HepG2 (cell line): Measurements from ENCODE around the gene NEK5. TPM values are rescaled to one million over a fixed set of nuclear protein-coding genes. Genes with fewer than 3 reads are reported as not detected.

Source experiments
- ARHGAP35 ChIP-seq: sonication (generic); formaldehyde crosslinking; IDR thresholded peaks from 2 replicates; pipeline ENCODE4 v1.9.0; 2022; ENCODE audit warnings: mild to moderate bottlenecking, inconsistent platforms, moderate library complexity, missing genetic modification reagents, borderline replicate concordance
- DNMT1 ChIP-seq: sonication (generic); formaldehyde crosslinking; IDR thresholded peaks from 2 replicates; pipeline ENCODE4 v1.5.1; 2020; ENCODE audit warnings: mild to moderate bottlenecking, missing genetic modification reagents
- GFI1 ChIP-seq: sonication (generic); formaldehyde crosslinking; IDR thresholded peaks from 2 replicates; pipeline ENCODE4 v1.5.0; 2020; ENCODE audit warnings: missing genetic modification reagents, mild to moderate bottlenecking, borderline replicate concordance
- ZBTB20 ChIP-seq: sonication (generic); formaldehyde crosslinking; IDR thresholded peaks from 2 replicates; pipeline ENCODE4 v1.8.1; 2023; ENCODE audit warnings: missing genetic modification reagents, low read depth, mild to moderate bottlenecking, borderline replicate concordance
- ZBTB8A ChIP-seq: sonication (generic); formaldehyde crosslinking; IDR thresholded peaks from 2 replicates; pipeline ENCODE4 v1.4.0; 2020; ENCODE audit warnings: mild to moderate bottlenecking, low read depth, missing genetic modification reagents, borderline replicate concordance
- ZNF543 ChIP-seq: sonication (generic); formaldehyde crosslinking; IDR thresholded peaks from 2 replicates; pipeline ENCODE4 v1.4.0; 2020; ENCODE audit warnings: mild to moderate bottlenecking, missing genetic modification reagents
- ZNF75D ChIP-seq: sonication (generic); formaldehyde crosslinking; IDR thresholded peaks from 2 replicates; pipeline ENCODE4 v1.8.1; 2023; ENCODE audit warnings: missing genetic modification reagents, mild to moderate bottlenecking, borderline replicate concordance
- ZNF83 ChIP-seq: sonication (generic); formaldehyde crosslinking; IDR thresholded peaks from 2 replicates; pipeline ENCODE4 v1.4.0; 2020; ENCODE audit warnings: missing genetic modification reagents, mild to moderate bottlenecking, borderline replicate concordance
- ZSCAN20 ChIP-seq: sonication (generic); formaldehyde crosslinking; IDR thresholded peaks from 2 replicates; pipeline ENCODE4 v1.4.0; 2020; ENCODE audit warnings: missing genetic modification reagents, mild to moderate bottlenecking, borderline replicate concordance
- polyA plus RNA-seq, 8 experiments: library from polyadenylated mRNA; depleted of rRNA in 3 of 8; stranded (reverse) in 7 of 8; unstranded in 1 of 8; fragments of >200 nt; fragmentation: Illumina TruSeq in 4 of 8; extraction: Trizol in 4 of 8; gene quantifications; 2 replicates each; pipeline versions ENCODE4 v1.2.1 to v1.2.3, GENCODE V29; 2011 to 2016; ENCODE audit warnings: low read depth in 4 of 8, missing spikeins in 1 of 8, mixed read lengths in 1 of 8; ENCODE audit not compliant: insufficient read depth in 1 of 8
- total RNA-seq, 5 experiments: library from RNA; depleted of rRNA; stranded (reverse); fragments of >200 nt; fragmentation: Illumina TruSeq; extraction: Trizol; gene quantifications; 2 replicates each; pipeline ENCODE4 v1.2.3, GENCODE V29; 2016; ENCODE audit warnings: low read depth in 1 of 5
- TF ChIP-seq, protein P1 (sequence below): sonication (generic); formaldehyde crosslinking; IDR thresholded peaks from 2 replicates; pipeline ENCODE4 v1.5.1; 2020; ENCODE audit warnings: missing genetic modification reagents, mild to moderate bottlenecking, borderline replicate concordance
- TF ChIP-seq, protein P2 (sequence below): sonication (generic); formaldehyde crosslinking; IDR thresholded peaks from 2 replicates; pipeline ENCODE4 v1.4.0; 2020; ENCODE audit warnings: missing genetic modification reagents, low read depth, mild to moderate bottlenecking, borderline replicate concordance
- TF ChIP-seq, protein P3 (sequence below): sonication (generic); formaldehyde crosslinking; IDR thresholded peaks from 2 replicates; pipeline ENCODE4 v1.5.0; 2020; ENCODE audit warnings: missing genetic modification reagents
- TF ChIP-seq, protein P4 (sequence below): sonication (generic); formaldehyde crosslinking; IDR thresholded peaks from 2 replicates; pipeline ENCODE4 v1.9.0; 2021; ENCODE audit warnings: missing genetic modification reagents, mild to moderate bottlenecking, borderline replicate concordance
- TF ChIP-seq, protein P5 (sequence below): sonication (generic); formaldehyde crosslinking; IDR thresholded peaks from 2 replicates; pipeline ENCODE4 v1.4.0; 2020; ENCODE audit warnings: mild to moderate bottlenecking, missing genetic modification reagents

The NEK5 gene
- total and polyA plus RNA-seq, 2 of the 13 experiments (the other 11 are each of a cell fraction or from before 2014, with no cell fraction given): 0.12 to 0.22 TPM

DNA sequence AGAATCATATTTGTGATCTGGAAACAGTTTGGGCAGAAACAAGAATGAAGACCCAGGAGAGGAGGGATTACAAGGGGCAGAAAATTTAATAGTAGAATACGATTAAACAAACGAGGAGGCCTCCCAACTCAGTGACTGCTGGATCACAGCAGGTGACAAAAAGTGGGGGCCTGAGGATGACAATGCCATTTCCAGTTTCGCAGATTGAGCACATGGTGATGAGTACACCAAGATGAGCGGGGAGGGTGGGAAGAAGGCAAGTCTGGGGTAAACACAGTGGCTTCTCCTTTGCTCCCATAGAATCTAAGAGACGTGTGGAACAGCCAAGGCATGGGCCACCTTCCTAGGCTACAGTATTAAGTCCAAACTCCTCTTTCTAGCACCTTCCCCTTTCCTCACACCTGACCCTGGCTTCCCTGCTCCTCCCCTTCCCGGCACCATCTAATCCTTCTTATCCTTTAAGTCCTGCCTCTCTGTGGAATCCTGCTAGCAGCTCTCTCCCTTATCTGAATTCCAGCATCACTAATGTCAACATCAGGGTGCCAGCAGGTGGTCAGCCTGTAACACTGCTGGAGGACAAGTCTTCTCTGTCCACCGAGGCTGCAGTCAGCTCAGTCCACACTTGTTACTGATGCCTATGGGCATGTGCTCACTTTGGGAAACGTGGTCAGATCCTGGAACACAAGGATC, 131.1 kb downstream of the NEK5 start (continued):
- TF ChIP-seq, protein P1, sequence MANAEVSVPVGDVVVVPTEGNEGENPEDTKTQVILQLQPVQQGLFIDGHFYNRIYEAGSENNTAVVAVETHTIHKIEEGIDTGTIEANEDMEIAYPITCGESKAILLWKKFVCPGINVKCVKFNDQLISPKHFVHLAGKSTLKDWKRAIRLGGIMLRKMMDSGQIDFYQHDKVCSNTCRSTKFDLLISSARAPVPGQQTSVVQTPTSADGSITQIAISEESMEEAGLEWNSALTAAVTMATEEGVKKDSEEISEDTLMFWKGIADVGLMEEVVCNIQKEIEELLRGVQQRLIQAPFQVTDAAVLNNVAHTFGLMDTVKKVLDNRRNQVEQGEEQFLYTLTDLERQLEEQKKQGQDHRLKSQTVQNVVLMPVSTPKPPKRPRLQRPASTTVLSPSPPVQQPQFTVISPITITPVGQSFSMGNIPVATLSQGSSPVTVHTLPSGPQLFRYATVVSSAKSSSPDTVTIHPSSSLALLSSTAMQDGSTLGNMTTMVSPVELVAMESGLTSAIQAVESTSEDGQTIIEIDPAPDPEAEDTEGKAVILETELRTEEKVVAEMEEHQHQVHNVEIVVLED (CRISPR knock-in tag): peak; percentile 52; the same call in 1 of the 2 replicates
- TF ChIP-seq, protein P2, sequence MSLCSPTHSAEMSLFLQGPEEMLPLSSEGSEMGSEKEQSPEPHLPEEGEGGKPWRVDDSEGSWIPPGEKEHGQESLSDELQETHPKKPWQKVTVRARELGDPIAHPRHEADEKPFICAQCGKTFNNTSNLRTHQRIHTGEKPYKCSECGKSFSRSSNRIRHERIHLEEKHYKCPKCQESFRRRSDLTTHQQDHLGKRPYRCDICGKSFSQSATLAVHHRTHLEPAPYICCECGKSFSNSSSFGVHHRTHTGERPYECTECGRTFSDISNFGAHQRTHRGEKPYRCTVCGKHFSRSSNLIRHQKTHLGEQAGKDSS (CRISPR knock-in tag): no peak
- no peak for TF ChIP-seq ZSCAN20 (CRISPR knock-in tag)
- TF ChIP-seq ZNF543 (CRISPR knock-in tag): no peak
- TF ChIP-seq, protein P3, sequence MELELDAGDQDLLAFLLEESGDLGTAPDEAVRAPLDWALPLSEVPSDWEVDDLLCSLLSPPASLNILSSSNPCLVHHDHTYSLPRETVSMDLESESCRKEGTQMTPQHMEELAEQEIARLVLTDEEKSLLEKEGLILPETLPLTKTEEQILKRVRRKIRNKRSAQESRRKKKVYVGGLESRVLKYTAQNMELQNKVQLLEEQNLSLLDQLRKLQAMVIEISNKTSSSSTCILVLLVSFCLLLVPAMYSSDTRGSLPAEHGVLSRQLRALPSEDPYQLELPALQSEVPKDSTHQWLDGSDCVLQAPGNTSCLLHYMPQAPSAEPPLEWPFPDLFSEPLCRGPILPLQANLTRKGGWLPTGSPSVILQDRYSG (CRISPR knock-in tag): no peak
- TF ChIP-seq ZBTB20 (CRISPR knock-in tag): no peak
- no peak for TF ChIP-seq ARHGAP35 (CRISPR knock-in tag)
- TF ChIP-seq ZNF83 (CRISPR knock-in tag): no peak
- TF ChIP-seq, protein P4, sequence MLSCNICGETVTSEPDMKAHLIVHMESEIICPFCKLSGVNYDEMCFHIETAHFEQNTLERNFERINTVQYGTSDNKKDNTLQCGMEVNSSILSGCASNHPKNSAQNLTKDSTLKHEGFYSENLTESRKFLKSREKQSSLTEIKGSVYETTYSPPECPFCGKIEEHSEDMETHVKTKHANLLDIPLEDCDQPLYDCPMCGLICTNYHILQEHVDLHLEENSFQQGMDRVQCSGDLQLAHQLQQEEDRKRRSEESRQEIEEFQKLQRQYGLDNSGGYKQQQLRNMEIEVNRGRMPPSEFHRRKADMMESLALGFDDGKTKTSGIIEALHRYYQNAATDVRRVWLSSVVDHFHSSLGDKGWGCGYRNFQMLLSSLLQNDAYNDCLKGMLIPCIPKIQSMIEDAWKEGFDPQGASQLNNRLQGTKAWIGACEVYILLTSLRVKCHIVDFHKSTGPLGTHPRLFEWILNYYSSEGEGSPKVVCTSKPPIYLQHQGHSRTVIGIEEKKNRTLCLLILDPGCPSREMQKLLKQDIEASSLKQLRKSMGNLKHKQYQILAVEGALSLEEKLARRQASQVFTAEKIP: no peak
- no peak for TF ChIP-seq DNMT1 (CRISPR knock-in tag)
- TF ChIP-seq ZNF75D (CRISPR knock-in tag): no peak
- peak; percentile 68; the same call in 1 of the 2 replicates for TF ChIP-seq GFI1
- no peak for TF ChIP-seq ZBTB8A (CRISPR knock-in tag)
- TF ChIP-seq, protein P5, sequence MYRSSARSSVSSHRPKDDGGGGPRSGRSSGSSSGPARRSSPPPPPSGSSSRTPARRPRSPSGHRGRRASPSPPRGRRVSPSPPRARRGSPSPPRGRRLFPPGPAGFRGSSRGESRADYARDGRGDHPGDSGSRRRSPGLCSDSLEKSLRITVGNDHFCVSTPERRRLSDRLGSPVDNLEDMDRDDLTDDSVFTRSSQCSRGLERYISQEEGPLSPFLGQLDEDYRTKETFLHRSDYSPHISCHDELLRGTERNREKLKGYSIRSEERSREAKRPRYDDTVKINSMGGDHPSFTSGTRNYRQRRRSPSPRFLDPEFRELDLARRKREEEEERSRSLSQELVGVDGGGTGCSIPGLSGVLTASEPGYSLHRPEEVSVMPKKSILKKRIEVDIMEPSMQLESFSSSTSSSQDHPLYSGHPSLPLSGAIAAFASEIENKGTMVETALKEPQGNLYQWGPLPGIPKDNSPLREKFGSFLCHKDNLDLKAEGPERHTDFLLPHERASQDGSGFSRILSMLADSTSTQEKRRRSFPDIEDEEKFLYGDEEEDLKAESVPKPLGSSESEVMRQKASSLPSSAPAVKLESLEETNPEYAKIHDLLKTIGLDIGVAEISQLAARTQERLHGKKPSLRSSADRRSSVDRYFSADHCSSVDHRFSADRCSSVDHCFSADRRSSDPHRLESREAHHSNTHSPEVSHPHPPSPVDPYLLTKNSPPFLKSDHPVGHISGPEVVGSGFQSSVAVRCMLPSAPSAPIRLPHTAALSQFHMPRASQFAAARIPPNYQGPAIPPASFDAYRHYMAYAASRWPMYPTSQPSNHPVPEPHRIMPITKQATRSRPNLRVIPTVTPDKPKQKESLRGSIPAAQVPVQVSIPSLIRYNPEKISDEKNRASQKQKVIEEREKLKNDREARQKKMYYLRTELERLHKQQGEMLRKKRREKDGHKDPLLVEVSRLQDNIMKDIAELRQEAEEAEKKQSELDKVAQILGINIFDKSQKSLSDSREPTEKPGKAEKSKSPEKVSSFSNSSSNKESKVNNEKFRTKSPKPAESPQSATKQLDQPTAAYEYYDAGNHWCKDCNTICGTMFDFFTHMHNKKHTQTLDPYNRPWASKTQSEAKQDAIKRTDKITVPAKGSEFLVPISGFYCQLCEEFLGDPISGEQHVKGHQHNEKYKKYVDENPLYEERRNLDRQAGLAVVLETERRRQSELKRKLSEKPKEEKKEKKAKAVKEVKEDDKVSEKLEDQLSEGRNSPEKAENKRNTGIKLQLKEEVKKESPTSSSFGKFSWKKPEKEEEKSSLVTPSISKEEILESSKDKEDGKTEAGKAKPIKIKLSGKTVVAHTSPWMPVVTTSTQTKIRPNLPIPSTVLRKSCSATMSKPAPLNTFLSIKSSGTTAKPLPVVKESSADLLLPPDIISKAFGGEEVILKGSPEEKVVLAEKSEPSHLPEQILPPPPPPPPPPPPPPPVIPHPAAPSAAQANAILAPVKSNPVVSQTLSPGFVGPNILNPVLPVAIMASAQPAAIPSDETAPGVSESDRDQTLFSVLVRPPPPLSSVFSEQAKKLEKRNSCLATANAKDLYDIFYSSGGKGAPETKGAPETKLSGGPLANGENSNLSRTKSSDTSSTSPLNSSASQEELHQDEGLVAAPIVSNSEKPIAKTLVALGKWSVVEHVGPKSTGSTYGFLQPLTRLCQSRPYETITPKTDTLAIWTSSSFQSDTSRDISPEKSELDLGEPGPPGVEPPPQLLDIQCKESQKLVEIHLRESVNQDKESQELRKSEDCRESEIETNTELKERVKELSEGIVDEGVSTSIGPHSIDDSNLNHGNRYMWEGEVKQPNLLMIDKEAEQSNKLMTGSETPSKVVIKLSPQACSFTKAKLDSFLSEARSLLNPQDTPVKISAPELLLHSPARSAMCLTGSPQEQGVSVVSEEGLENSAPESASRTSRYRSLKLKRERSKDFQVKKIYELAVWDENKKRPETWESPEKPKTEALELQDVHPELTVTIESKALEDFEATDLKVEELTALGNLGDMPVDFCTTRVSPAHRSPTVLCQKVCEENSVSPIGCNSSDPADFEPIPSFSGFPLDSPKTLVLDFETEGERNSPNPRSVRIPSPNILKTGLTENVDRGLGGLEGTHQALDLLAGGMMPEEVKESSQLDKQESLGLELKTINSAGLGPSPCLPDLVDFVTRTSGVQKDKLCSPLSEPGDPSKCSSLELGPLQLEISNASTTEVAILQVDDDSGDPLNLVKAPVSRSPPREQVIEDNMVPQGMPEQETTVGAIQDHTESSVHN (CRISPR knock-in tag): no peak
